CD14-positive monocyte (primary cell): ENCODE results near the gene UGGT1. TPM values are rescaled to one million over a fixed set of nuclear protein-coding genes. Genes with fewer than 3 reads are reported as not detected.

Experiments used
- DNase-seq, 3 donors: peaks; one replicate each; pipeline ENCODE4 v3.0.0-alpha.2; 2011 to 2022
- H2AFZ ChIP-seq: 2 replicates; pipeline ENCODE4 v1.6.0; 2012; ENCODE audit warnings: mild to moderate bottlenecking, low read depth, low read length, inconsistent platforms; ENCODE audit not compliant: insufficient read depth, poor library complexity, severe bottlenecking
- H3K27ac ChIP-seq, 2 donors: 1 replicate in 1 of 2; 2 replicates in 1 of 2; pipeline ENCODE4 v1.5.1; 2012 to 2013; ENCODE audit warnings: low read length in 2 of 2, control low read depth in 1 of 2, inconsistent platforms in 1 of 2, low read depth in 1 of 2, mild to moderate bottlenecking in 1 of 2
- H3K27me3 ChIP-seq, 2 donors: one replicate each; pipeline versions ENCODE4 v1.6.0 to v1.6.1; 2011 to 2013; ENCODE audit warnings: low read length in 2 of 2; ENCODE audit not compliant: control insufficient read depth in 2 of 2, insufficient read depth in 2 of 2
- H3K36me3 ChIP-seq, 2 donors: replicated peaks in 1 of 2; 1 replicate in 1 of 2; 2 replicates in 1 of 2; pipeline versions ENCODE4 v1.5.1 to v1.6.1; 2012 to 2013; ENCODE audit warnings: low read length in 2 of 2, control low read depth in 1 of 2, inconsistent platforms in 1 of 2, mild to moderate bottlenecking in 1 of 2; ENCODE audit not compliant: insufficient read depth in 2 of 2, control insufficient read depth in 1 of 2
- H3K4me1 ChIP-seq, 2 donors: 1 replicate in 1 of 2; 2 replicates in 1 of 2; pipeline versions ENCODE4 v1.5.1 to v1.6.1; 2012 to 2013; ENCODE audit warnings: low read length in 2 of 2, control low read depth in 1 of 2, inconsistent platforms in 1 of 2, mild to moderate bottlenecking in 1 of 2, moderate library complexity in 1 of 2; ENCODE audit not compliant: insufficient read depth in 2 of 2, control insufficient read depth in 1 of 2
- H3K4me2 ChIP-seq: replicated peaks from 2 replicates; pipeline ENCODE3; 2012; ENCODE audit warnings: low read length, moderate library complexity, mild to moderate bottlenecking; ENCODE audit not compliant: poor library complexity, severe bottlenecking; ENCODE audit errors: extremely low read depth
- H3K4me3 ChIP-seq, 3 experiments: fragments of 200-600 bp in 1 of 3; sonication (generic) in 1 of 3; replicated peaks in 1 of 3; 1 replicate in 2 of 3; 2 replicates in 1 of 3; pipeline ENCODE4 v1.5.1; 2011 to 2013; ENCODE audit warnings: low read length in 3 of 3, mild to moderate bottlenecking in 3 of 3, control low read depth in 2 of 3, low read depth in 2 of 3, inconsistent platforms in 1 of 3, moderate library complexity in 1 of 3
- H3K79me2 ChIP-seq: 2 replicates; pipeline ENCODE4 v1.6.0; 2012; ENCODE audit warnings: mild to moderate bottlenecking, control low read depth, inconsistent platforms, low read length, moderate library complexity; ENCODE audit not compliant: insufficient read depth
- H3K9ac ChIP-seq: 2 replicates; pipeline ENCODE4 v1.6.0; 2017; ENCODE audit warnings: low read length, mild to moderate bottlenecking; ENCODE audit not compliant: insufficient read depth, poor library complexity, severe bottlenecking
- H3K9me3 ChIP-seq, 2 donors: replicated peaks in 1 of 2; 1 replicate in 1 of 2; 2 replicates in 1 of 2; pipeline versions ENCODE4 v1.5.1 to v1.6.1; 2012 to 2013; ENCODE audit warnings: low read length in 2 of 2, control low read depth in 1 of 2; ENCODE audit not compliant: control insufficient read depth in 1 of 2, insufficient read depth in 1 of 2
- H4K20me1 ChIP-seq: 2 replicates; pipeline ENCODE4 v1.6.0; 2012; ENCODE audit warnings: mild to moderate bottlenecking, low read length, control low read depth, moderate library complexity; ENCODE audit not compliant: insufficient read depth
- H3K27ac Mint-ChIP-seq, 7 donors: one replicate each; pipeline ENCODE4 v1.8.0; 2020; ENCODE audit warnings: mild to moderate bottlenecking in 7 of 7, mixed read lengths in 7 of 7, moderate library complexity in 6 of 7, inconsistent platforms in 2 of 7
- H3K27me3 Mint-ChIP-seq, 3 donors: one replicate each; pipeline ENCODE4 v1.8.0; 2021 to 2022; ENCODE audit warnings: low read depth in 3 of 3, mild to moderate bottlenecking in 3 of 3, mixed read lengths in 3 of 3, moderate library complexity in 3 of 3, inconsistent platforms in 1 of 3
- H3K36me3 Mint-ChIP-seq, 2 donors: one replicate each; pipeline ENCODE4 v1.8.0; 2020; ENCODE audit warnings: mixed read lengths in 2 of 2, inconsistent platforms in 1 of 2, mild to moderate bottlenecking in 1 of 2
- H3K4me1 Mint-ChIP-seq: one replicate; pipeline ENCODE4 v1.8.0; 2020; ENCODE audit warnings: mild to moderate bottlenecking, mixed read lengths
- H3K4me3 Mint-ChIP-seq, 2 donors: one replicate each; pipeline ENCODE4 v1.8.0; 2020; ENCODE audit warnings: mild to moderate bottlenecking in 2 of 2, mixed read lengths in 2 of 2, moderate library complexity in 1 of 2
- H3K9me3 Mint-ChIP-seq, 7 donors: one replicate each; pipeline ENCODE4 v1.8.0; 2020 to 2022; ENCODE audit warnings: mixed read lengths in 7 of 7, mild to moderate bottlenecking in 6 of 7, moderate library complexity in 6 of 7, inconsistent platforms in 2 of 7
- CTCF ChIP-seq: fragments of 200-600 bp; IDR thresholded peaks from one replicate; pipeline ENCODE4 v1.8.0; 2022; ENCODE audit warnings: antibody characterized with exemption, mild to moderate bottlenecking
- WGBS: methylation state at CpG from one replicate; pipeline ENCODE4 v1.1.5; 2013; ENCODE audit warnings: missing lambda C conversion rate; ENCODE audit not compliant: insufficient coverage; 5-methylcytosine and 5-hydroxymethylcytosine counted together
- intact Hi-C, 2 donors: fragments of 100-400 bp; cut with micrococcal nuclease; formaldehyde crosslinking; loops; one replicate each; pipeline versions ENCODE4 v1.15.0 to v1.15.1; 2023
- polyA plus RNA-seq, 3 donors: library from polyadenylated mRNA; depleted of rRNA in 1 of 3; unstranded in 2 of 3; stranded (reverse) in 1 of 3; fragments of 300-500 nt in 2 of 3; fragments of >200 nt in 1 of 3; fragmentation: Illumina TruSeq in 2 of 3; gene quantifications; 1 replicate in 2 of 3; 2 replicates in 1 of 3; pipeline ENCODE4 v1.2.3, GENCODE V29; 2012 to 2021

Gene UGGT1
- polyA plus RNA-seq, 3 donors = 8.7 to 15.8 (median 13.8) TPM

GRCh38 chr2:128180031-128180430 lies 89.0 kb downstream of the UGGT1 start:
- no peak overlapping the region for H3K4me2 ChIP-seq
- no peaks in the 10 kb centered on the region for H3K9me3 Mint-ChIP-seq
- H3K27me3 Mint-ChIP-seq = no peaks in the 10 kb centered on the region
- TF ChIP-seq CTCF = no peak
- peak overlapping the region in 1 of 2 donors; percentile 53 for H3K27ac ChIP-seq
- no peak overlapping the region for H3K4me3 Mint-ChIP-seq
- intact Hi-C loops = no loop called here
- H3K27ac Mint-ChIP-seq = no peak overlapping the region
- DNase-seq = no peak
- H3K4me1 ChIP-seq = no peaks in the 10 kb centered on the region
- H3K9me3 ChIP-seq = no peaks in the 10 kb centered on the region
- H3K79me2 ChIP-seq = no peaks in the 10 kb centered on the region
- H3K4me3 ChIP-seq = no peak overlapping the region
- peaks cover 87 to 90% of the 10 kb centered on the region in 2 donors for H3K36me3 Mint-ChIP-seq
- no peak overlapping the region for H3K9ac ChIP-seq
- no peaks in the 10 kb centered on the region for H3K27me3 ChIP-seq
- WGBS = 100% methylated on average over 1 of the region's 4 CpGs
- H3K36me3 ChIP-seq = peaks cover 76 to 100% of the 10 kb centered on the region in 2 donors
- no peak overlapping the region for H2AFZ ChIP-seq
- no peaks in the 10 kb centered on the region for H4K20me1 ChIP-seq
- peaks cover 4% of the 10 kb centered on the region for H3K4me1 Mint-ChIP-seq

- Histone ChIP-seq H3K4me1 (no peaks in the 10 kb centered on the region), H3K4me2 (no peak overlapping the region), H3K79me2 (no peaks in the 10 kb centered on the region), H3K4me3 (no peak overlapping the region), H3K36me3 (peaks cover 77 to 98% of the 10 kb centered on the region in 2 donors), H4K20me1 (no peaks in the 10 kb centered on the region), H2AFZ (no peak overlapping the region), H3K27ac (no peak overlapping the region), H3K9me3 (no peaks in the 10 kb centered on the region), H3K9ac (no peak overlapping the region), H3K27me3 (no peaks in the 10 kb centered on the region)
- no peak for DNase-seq
- Mint-ChIP-seq H3K4me1 (peaks cover 4% of the 10 kb centered on the region), H3K36me3 (peaks cover 77 to 88% of the 10 kb centered on the region in 2 donors), H3K27ac (peak overlapping the region in 1 of 7 donors; percentile 40), H3K4me3 (no peak overlapping the region), H3K27me3 (no peaks in the 10 kb centered on the region), H3K9me3 (no peaks in the 10 kb centered on the region)
- TF ChIP-seq CTCF = no peak
- 100% methylated on average over 1 of the region's 6 CpGs for WGBS
- intact Hi-C loops = no loop called here
These were observed 94.6 kb downstream of the UGGT1 start for GRCh38 chr2:128185576-128185975.
